HG03135 (cell line): ENCODE results near the gene OLFML2A.
"Not testable (repeated sequence)": the region's sequence is repeated elsewhere in the genome, so short reads cannot be mapped to it uniquely, and the experiment has no call there.

Experiments
- ATAC-seq: cut with Tn5 transposase; IDR thresholded peaks from one replicate; pipeline ENCODE4 v1.9.1; 2021; ENCODE audit warnings: mild to moderate bottlenecking, moderate library complexity; ENCODE audit not compliant: unreplicated experiment

OLFML2A gene

DNA sequence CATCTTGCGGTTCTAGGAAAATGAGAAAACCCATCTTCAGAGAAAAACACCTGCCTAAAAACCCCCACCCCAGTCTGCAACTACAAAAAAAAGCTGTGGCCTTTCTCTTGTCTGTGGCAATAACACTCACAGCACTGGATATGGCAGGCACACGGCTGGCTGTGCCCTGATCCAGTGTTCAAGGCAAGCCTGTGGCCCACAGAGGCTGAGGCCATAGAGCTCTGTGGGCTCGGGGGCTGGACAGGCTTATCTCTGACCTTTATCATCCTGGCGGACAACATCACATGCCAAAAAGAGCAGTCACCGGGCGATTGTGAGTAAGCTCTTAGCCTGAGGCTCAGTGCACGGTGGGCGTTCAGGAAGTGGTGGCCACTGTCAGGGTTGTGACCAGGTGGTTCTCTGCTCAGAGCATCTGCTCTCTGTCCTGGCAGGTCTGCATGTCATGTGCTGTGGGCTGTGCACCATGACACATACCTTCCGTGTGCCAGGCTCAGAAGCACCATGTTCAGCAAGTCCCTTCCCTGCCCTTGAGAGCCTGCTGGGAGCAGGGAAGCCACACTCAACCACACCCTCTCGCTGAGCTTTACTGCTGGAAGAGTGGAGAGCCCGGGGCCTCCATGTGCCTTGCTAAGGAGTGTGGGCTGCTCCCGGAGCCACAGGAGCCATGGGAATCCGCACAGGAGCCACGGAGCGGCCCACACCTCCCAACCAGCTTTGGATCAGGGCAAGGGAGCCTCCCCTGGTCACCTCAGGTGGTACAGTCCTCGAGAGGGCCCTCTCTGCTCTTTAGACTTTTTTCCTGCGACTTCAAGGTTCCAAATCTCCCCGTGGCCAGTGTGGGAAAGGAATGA is 41.7 kb downstream of the OLFML2A start:
- no peak for ATAC-seq

DNA sequence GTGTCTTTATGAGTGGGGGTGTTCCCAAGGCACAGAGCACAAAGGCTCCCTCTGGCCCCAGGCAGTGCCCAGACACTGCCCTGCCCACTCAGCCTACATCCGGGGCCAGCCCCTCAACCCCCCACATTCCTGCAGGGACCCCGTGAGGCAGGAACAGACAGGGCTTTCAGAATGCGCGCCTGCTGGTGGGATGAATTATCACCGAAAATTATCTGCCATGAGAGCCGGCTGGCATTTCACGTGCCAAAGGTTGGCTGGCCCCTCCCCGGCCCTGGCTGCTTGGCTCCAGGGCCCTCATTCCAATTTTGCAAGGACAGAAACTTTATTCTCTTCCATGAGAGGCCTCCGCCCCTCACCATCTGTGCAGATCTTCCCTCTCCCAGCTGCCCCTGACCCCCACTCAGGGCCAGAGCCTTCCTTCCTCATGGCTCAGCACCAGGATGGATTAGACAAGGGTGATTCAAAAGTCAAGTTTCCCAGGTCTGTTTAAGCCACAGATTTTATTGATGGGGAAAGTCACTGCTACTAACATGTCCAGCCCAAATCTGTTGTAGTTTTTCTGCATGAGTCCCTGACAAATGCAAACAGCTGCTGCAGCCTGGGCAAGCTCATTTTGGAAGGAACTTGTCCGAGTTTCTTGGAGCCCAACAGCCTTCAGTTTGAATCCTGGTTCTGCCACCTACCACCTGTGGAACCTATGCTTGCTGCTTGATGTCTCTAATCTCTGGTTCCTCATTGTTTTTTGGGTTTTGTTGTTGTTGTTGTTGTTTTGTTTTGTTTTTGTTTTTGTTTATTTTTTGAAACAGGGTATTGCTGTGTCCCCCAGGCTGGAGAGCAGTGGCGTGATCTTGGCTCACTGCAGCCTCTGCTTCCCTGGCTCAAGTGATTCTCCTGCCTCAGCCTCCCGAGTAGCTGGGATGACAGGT is 44.0 kb downstream of the OLFML2A start:
- no peak for ATAC-seq

DNA sequence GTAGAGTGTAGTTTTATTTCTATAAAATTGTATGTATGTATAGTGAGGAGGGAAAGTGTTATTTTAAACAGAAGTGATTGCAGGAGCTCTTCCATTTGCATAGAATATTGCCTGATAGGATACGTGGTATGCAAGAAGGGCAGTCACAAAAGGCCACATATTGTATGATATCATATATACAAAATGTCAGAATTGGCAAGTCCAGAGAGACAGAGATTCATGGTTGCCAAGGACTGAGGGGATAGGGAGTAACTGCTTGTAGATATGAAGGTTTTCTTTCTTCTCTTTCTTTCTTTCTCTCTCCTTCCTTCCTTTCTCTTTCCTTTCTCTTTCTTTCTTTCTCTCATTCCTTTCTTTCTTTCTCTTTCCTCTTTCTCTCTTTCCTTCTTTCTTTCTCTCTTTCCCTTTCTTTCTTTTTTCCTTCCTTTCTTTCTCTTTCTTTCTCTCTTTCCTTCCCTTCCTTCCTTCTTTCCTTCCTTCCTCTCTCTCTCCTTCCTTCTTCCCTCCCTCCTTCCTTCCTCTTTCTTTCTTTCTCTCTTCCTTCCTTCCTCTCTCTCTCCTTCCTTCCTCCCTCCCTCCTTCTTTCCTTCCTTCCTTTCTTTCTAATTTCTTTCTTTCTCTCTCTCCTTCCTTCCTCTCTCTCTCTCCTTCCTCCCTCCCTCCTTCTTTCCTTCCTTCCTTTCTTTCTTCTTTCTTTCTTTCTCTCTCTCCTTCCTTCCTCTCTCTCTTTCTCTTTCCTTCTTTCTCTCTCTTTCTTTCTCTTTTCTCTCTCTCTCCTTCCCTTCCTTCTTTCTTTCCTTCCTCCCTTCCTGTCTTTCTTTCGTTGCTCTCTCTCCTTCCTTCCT is 51.8 kb downstream of the OLFML2A start:
- ATAC-seq = no peak

DNA sequence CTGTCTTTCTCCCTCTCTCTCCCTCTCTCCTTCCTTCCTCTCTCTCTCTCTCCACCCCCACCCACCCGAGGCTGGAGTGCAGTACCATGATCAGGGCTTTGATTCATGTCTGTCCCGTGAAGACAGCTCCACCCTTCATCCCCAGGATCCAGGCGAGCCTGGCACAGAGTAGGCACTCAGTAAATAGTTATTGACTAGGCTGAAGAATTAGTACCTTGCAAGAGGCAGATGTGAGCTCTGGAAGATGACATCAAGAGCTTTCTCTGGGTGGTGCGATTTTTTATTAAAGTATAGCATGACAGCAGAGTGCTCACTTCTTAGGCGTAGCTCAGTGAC is 52.4 kb downstream of the OLFML2A start:
- no peak for ATAC-seq

DNA sequence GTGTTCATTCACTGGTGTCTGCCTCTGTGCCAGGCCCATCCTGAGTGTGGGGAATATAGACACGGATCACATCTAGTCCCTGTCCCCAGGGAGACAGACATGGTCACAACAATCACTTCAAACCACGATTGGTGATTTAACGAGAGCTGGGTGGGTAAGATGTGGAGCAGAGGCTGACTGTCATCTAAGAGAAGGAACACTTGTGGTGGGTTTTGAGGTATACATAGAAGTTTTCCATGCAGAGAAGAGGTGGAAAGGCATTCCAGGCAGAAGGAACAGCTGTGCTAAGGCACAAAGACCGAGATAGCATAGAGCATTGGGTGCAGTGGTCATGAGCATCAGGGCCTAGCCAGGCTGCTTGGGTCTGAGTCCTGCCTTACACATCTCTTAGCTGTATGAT is 53.7 kb downstream of the OLFML2A start:
- no peak for ATAC-seq

DNA sequence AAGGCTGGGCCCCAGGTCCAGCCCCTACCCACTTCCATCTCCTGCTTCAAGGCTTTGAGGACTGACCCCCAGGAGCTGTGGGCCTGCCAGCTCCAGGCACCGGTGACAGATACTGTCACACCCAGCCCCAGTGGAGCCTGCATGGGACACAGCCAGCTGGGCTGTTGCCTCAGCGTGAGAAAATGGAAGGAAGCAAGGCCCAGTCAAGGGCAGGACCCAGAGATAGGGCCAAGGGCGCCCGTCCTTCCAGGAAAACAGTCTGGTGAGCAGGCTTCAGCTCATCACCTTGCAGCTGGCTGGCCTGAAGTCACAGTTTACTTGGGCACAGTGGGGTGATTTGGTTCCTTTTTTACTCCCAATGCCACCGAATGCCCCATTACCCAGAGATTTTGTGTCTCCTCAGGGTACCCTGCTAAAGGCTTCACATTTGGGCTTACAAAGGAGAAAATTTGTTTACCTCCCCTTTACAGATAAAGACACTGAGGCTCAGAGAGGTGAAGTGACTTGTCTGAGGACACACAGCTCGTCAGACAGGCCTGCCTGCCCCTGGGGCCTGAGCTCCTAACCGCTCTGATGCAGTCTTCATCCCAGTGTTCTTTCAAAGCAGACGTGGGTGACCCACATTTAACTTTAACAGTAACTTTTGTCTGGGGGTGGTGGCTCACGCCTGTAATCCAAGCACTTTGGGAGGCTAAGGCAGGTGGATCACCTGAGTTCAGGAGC is 54.9 kb downstream of the OLFML2A start:
- ATAC-seq = no peak

DNA sequence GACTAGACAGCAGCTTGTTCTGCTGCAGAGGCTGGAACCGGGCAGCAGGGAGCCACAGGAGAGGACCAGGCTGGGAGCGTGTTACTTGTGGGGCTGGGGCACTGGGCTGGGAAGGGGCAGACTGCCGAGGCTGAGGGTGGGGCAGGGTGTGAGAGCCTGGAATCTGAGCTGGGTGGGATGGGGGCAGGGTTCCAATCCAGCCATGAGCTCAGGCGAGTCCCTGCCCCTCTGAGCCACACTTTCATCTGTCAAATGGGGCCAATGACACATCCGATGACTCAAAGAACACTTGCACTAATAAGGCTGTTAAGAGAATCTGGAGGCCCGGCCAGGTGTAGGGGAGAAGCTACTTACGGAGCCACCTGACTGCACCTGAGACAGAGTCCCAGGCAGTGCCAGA is 57.7 kb downstream of the OLFML2A start:
- no peak for ATAC-seq

DNA sequence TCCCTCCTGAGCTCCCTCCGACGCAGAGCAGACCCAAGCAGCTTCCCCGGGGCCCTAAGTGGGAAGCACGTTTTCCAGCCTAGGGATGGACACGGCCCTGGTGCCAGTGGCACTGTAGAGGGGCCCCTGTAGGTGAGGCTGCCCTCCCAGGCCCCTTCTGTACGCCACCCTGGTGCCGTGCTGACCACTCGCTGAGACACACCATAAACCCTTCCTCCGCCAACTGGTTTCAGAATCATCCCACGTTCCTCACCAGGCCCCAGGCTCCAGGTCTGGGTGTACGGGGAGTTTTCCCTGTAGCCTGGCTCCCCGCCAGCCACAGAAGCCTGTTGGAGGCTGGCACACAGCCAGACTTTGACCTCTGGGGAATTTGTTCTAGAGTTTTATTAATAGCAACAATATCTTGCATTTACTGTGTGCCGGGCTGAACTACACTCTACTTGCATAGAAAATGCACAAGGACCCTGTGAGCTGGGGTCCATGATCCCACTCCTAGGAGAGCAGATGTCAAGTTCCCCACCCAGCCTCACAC is 58.2 kb downstream of the OLFML2A start:
- ATAC-seq = no peak

DNA sequence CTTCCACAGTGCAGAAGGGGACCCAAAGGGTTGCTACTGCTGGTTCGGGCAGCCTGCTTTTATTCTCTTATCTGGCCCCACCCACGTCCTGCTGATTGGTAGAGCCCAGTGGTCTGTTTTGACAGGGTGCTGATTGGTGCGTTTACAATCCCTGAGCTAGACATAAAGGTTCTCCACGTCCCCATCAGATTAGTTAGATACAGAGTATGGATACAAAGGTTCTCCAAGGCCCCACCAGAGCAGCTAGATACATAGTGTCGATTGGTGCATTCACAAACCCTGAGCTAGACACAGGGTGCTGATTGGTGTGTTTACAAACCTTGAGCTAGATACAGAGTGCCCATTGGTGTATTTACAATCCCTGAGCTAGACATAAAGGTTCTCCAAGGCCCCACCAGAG is 61.2 kb downstream of the OLFML2A start:
- ATAC-seq = not testable (repeated sequence)

DNA sequence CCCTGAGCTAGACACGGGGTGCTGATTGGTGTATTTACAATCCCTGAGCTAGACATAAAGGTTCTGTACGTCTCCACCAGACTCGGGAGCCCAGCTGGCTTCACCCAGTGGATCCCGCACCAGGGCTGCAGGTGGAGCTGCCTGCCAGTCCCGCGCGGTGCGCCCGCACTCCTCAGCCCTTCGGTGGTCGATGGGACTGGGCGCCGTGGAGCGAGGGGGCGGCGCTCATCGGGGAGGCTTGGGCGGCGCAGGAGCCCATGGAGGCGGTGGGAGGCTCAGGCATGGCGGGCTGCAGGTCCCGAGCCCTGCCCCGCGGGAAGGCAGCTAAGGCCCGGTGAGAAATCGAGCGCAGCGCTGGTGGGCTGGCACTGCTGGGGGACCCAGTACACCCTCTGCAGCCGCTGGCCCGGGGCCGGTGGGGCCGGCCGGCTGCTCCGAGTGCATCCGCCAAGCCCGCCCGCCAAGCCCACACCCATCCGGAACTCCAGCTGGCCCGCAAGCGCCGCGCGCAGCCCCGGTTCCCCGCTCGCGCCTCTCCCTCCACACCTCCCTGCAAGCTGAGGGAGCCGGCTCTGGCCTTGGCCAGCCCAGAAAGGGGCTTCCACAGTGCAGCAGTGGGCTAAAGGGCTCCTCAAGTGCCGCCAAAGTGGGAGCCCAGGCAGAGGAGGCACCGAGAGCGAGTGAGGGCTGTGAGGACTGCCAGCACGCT is 61.8 kb downstream of the OLFML2A start:
- ATAC-seq = not testable (repeated sequence)

DNA sequence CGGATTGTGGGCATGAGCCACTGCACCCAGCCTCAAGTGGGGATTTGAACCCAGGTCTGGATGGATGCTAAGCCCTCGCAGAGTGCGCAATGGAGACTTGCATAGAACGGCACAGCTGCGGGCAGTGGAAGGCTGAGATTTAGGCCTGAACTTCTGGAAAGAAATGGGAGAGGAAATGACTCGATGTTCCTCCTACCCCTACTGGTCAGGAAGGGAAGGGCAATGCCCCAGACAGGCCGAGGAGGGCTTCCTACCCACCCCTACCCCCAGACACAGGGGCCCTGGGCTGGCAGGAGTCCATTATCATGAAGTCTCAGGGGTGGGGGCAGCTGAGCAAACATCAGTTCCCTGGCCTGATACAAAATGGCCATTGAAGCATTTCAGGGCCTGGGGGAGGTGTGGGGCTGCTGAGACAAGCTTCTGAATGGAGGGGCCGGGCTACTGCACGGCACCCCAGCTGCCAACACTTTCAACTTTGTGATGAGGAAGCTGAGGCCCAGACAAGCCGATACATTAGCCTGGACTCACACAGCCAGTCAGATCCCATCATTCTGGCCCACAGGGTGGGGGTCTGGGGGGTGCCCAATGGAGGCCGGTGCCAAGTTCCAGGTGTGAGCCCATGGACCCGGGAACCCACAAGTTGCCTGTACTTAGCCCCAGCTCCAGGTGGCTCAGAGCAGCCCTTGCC is 62.8 kb downstream of the OLFML2A start:
- no peak for ATAC-seq

DNA sequence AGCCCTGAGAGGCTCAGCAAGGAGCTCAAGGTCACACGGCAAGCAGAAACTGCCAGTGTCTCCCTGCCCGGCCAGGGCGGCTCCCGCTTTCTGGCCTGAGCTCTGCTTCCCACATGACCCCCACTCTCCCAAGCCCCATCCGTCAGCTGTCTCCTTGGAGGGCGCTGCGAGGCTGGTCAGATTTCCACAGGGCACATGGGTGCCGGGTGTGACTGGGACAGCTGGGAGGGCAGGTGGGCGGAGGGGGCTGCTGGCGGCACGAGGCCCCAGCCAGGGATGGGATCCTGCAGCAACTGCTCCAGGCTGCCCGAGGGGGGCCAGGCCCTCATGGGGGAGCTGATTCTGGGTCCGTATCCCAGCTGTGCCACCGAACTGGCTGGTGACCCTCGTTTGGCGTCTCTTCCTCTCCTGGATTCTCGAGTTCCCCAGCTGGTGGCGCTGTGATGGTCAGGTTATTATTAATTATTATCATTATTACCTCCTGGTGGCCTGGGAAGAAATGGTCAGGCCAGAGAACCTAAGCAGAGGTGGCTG is 63.4 kb downstream of the OLFML2A start:
- ATAC-seq = no peak

DNA sequence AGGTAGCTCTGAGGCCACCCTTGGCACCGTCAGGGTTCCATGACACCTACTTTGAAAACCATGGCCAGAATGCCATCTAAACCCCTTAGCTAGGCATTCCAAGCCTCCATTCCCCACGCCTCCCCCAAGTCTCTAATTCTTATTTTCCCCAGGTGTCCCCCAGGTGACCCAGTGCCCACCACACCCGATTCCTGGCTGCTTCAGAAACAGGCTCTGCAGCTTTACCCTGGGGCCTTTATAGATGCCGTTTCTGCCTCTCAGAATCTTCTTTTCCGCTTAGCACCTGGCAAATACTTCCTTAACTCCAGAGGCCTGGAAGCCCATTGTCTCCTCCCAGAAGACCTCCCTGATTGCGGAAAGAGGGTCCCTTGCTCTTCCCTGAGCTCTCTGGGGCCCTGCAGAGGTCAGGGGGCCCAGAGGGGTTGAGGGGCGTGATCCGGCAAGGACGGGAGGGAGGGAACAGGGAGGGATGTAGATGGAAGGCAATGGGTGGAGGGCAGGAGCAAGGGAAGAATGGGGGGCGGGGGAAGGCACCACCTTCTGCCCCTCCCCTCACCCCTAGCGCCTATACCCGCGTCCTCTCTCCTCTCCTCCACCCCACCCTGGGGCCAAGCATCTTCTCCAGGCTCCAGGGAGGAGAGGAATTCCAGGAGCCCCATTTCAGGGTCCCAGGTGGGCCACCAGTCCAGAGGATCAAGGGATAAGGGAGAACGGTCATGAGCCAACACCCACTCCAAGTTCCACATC is 64.3 kb downstream of the OLFML2A start:
- no peak for ATAC-seq

DNA sequence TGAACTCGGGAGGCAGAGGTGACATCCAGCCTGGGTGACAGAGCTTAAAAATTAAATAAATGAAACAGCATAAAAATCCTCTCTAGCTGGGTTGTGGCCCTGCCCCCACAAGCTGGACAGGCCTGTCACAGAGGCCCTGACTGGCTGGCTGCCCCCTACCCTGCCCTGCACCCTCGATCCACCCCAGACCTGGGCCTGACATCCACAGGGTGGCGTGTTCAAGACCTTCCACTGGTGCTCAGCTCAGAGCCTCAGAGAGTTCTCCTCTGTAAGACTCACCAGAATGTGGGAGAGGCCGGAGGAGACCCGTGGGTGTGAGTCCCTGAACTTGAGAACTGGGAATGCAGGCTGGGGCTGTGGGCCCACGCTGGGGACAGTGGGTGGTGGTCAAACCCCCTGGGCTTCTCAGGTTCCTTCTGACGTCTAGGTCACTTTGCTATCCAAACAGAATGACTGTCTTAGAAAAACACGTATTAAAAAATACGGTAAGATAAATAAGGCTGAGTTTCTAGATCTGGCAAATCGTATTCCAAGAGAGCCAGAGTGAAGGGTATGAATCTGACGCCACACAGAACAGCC is 66.6 kb downstream of the OLFML2A start:
- ATAC-seq = no peak

DNA sequence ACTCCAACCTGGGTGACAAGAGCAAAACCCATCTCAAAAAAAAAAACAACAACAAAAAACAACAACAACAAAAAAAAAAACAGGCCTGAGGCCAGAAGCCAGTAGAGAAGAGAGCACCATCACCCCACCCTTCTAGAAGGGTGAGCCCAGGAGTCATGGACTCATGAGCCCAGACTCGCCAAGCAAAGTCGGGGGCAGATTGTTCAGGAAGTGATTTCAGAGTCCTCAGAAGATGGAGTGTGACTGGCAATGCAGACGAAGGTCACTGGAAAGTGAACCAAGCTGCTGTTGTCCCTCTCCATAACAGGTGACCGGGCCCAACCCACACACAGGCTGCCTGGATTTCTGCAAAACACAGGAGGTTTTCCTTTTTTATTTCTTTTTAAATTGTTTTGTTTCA is 67.4 kb downstream of the OLFML2A start:
- ATAC-seq = no peak

DNA sequence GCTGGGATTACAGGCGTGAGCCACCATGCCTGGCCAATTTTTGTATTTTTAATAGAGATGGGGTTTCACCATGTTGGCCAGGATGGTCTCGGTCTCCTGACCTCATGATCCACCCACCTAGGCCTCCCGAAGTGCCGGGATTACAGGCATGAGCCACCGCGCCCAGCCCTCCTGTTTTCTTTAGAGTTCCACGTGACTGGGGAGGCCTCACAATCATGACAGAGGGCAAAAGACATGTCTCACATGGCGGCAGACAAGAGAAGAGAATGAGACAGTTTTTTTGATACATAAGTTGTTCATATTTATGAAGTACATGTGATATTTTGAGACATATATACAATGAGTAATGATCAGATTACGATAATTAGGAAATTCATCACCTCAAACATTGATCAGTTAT is 69.5 kb downstream of the OLFML2A start:
- not testable (repeated sequence) for ATAC-seq

DNA sequence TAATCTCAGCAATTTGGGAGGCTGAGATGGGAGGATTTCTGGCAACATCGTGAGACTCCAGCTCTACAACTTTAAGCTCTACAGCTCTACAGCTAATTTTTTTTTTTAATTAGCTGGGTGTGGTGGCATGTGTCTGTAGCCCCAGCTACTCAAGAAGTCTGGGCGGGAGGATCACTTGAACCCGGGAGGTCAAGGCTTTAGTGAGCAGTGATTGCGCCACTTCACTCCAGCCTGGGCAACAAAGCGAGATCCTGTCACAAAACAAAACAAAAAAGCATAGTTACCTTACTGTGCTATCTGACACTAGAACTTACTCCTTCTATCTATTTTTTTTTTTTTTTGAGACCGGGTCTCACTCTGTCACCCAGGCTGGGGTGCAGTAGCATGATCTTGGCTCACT is 70.0 kb downstream of the OLFML2A start:
- ATAC-seq = no peak

DNA sequence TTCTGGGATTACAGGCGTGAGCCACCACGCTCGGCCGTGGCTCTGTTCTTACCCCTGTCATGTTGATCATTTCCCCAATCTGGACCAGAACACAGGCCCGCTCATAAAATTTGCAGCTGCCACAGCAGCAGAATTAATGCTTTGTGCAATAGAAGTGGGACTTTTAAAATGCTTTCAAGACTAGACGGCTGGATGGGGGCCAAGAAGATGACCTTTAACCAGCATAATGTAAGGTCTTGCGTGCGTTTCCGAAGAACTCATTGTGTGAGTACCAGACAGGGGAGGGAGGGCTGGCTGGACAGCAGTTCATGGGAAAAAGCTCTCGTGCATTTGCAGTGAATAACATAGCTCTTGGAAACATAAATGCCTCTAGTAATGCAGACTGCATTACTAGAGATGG is 72.9 kb downstream of the OLFML2A start:
- ATAC-seq = no peak
